HL-60 (cell line): Measurements from ENCODE around the gene CLEC9A.

ENCODE experiments used
- DNase-seq, 2 experiments: peaks; one replicate each; pipeline ENCODE4 v3.0.0-alpha.2; 2010 to 2020; ENCODE audit warnings: low read depth in 1 of 2, low spot score in 1 of 2
- H3K27ac ChIP-seq: fragments of 250-450 bp; sonication (Bioruptor Pico); replicated peaks from 2 replicates; pipeline ENCODE4 v1.5.1; 2020; ENCODE audit warnings: mild to moderate bottlenecking, moderate library complexity
- H3K27me3 ChIP-seq: fragments of 250-450 bp; sonication (Bioruptor Pico); 2 replicates; pipeline ENCODE4 v1.5.1; 2021; ENCODE audit warnings: mild to moderate bottlenecking, moderate library complexity; ENCODE audit not compliant: insufficient read depth, poor library complexity, severe bottlenecking
- H3K4me3 ChIP-seq: replicated peaks from 2 replicates; pipeline ENCODE4 v1.5.1; 2011; ENCODE audit warnings: mild to moderate bottlenecking, control low read depth, low read length; ENCODE audit not compliant: insufficient read depth
- GABPA ChIP-seq: IDR thresholded peaks from 2 replicates; pipeline ENCODE4 v1.6.1; 2012; ENCODE audit warnings: low read depth
- POLR2AphosphoS5 ChIP-seq: IDR thresholded peaks from 2 replicates; pipeline ENCODE4 v1.6.1; 2012; ENCODE audit warnings: low read depth
- REST ChIP-seq: IDR thresholded peaks from 2 replicates; pipeline ENCODE4 v1.6.1; 2012; ENCODE audit warnings: low read depth; ENCODE audit not compliant: insufficient replicate concordance
- SPI1 ChIP-seq: IDR thresholded peaks from 2 replicates; pipeline ENCODE4 v1.6.1; 2012; ENCODE audit warnings: low read depth, mild to moderate bottlenecking, borderline replicate concordance
- TF ChIP-seq, protein P1 (sequence below): IDR thresholded peaks from one replicate; pipeline ENCODE4 v1.5.1; 2011; ENCODE audit warnings: low read length, control low read depth, inconsistent platforms; ENCODE audit not compliant: insufficient read depth

CLEC9A gene

GRCh38 chr12:10048526-10048925 is 18.0 kb downstream of the CLEC9A start:
- TF ChIP-seq GABPA (no peak), POLR2AphosphoS5 (no peak), SPI1 (no peak), REST (no peak)
- TF ChIP-seq, protein P1, sequence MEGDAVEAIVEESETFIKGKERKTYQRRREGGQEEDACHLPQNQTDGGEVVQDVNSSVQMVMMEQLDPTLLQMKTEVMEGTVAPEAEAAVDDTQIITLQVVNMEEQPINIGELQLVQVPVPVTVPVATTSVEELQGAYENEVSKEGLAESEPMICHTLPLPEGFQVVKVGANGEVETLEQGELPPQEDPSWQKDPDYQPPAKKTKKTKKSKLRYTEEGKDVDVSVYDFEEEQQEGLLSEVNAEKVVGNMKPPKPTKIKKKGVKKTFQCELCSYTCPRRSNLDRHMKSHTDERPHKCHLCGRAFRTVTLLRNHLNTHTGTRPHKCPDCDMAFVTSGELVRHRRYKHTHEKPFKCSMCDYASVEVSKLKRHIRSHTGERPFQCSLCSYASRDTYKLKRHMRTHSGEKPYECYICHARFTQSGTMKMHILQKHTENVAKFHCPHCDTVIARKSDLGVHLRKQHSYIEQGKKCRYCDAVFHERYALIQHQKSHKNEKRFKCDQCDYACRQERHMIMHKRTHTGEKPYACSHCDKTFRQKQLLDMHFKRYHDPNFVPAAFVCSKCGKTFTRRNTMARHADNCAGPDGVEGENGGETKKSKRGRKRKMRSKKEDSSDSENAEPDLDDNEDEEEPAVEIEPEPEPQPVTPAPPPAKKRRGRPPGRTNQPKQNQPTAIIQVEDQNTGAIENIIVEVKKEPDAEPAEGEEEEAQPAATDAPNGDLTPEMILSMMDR, result no peak
- Histone ChIP-seq H3K4me3 (no peak overlapping the region), H3K27ac (no peak overlapping the region), H3K27me3 (no peaks in the 10 kb centered on the region)
- peak; percentile 43 to 48 for DNase-seq

DNA sequence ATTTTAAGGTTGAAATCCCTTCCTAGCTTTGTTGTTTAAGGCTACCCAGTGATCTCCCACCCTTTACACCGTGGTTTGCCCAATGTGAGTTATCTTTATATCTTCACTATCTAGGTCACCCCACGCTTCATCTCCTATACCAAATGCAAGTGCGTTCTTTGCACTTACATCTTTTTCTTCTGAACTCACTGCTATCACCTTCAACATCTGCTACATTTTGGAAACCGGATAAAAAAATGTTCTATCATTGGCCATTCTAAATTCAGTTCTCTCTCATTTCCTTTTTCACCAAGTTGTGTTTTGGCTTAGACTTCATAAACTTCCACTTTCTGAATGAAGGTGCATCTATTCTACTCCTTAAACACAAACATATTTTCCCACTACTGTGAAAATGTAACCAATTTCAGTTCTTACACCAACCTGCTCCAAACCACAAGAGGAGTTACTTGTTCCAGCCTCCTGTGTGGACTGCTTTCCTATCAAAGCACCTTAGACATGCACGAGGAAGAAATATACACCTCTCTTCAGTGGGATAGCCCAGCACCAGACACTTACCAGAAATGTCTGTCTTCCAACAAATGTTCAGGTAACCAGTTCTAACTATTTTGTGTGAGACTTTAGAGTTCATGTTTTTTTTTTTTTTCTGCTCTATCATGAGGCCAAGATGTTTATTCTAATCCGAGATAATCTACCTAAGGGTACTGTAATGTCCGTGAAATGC is 21.9 kb downstream of the CLEC9A start:
- no peak overlapping the region for H3K4me3 ChIP-seq

DNA sequence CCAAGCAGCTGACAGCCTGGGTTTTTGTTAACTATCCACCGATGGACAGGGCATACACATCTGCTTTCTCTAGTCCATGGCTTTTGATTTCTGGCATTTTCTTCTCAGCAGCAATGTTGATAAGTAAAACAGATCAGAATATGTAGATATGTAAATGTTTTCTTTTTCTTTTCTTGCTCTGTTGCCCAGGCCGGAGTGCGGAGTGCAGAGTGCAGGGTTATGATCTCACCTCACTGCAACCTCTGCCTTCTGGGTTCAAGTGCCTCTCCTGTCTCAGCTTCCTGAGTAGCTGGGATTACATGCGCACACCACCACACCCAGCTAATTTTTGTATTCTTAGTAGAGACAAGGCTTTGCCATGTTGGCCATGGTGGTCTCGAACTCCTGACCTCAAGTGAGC is 27.9 kb downstream of the CLEC9A start:
- Histone ChIP-seq H3K4me3 (no peak overlapping the region), H3K27ac (no peak overlapping the region), H3K27me3 (no peaks in the 10 kb centered on the region)
- no peak for DNase-seq
- no peak for TF ChIP-seq SPI1
- TF ChIP-seq, protein P1, result no peak
- TF ChIP-seq REST, result no peak
- no peak for TF ChIP-seq GABPA
- no peak for TF ChIP-seq POLR2AphosphoS5

More for the DNA sequence above, 21.9 kb downstream of the CLEC9A start:
- no peak for TF ChIP-seq REST
- TF ChIP-seq GABPA, result no peak
- no peak for TF ChIP-seq POLR2AphosphoS5
- TF ChIP-seq, protein P1, result no peak
- TF ChIP-seq SPI1, result no peak
- no peaks in the 10 kb centered on the region for H3K27me3 ChIP-seq
- no peak for DNase-seq
- no peak overlapping the region for H3K27ac ChIP-seq
